Panc1 (cell line): Measurements from ENCODE around the gene SIN3B. TPM values are rescaled to one million over a fixed set of nuclear protein-coding genes. Genes with fewer than 3 reads are reported as not detected.

Source experiments
- ATAC-seq: fragments of 200-7000 bp; cut with Tn5 transposase; 2 replicates; pipeline ENCODE4 v1.9.1; 2020; ENCODE audit warnings: mild to moderate bottlenecking, moderate library complexity
- BruUV-seq: library from RNA; stranded (reverse); fragments of 400-500 nt; replicated peaks from 2 replicates; lab custom pipeline; 2021; lab: Mats Ljungman, UMichigan
- CTCF ChIA-PET: fragments of 300-600 bp; sonication (Branson Sonifier 250); formaldehyde crosslinking; loops from one replicate; lab custom pipeline; 2022; ENCODE audit warnings: antibody characterized with exemption; lab: Charles Lee
- POLR2A ChIA-PET: fragments of 300-600 bp; sonication (Branson Sonifier 250); formaldehyde crosslinking; loops from one replicate; lab custom pipeline; 2022; ENCODE audit warnings: antibody characterized with exemption; lab: Charles Lee
- DNase-seq: peaks from one replicate; pipeline ENCODE4 v3.0.0-alpha.2; 2010; ENCODE audit warnings: low read depth, low spot score
- H3K27ac ChIP-seq: 2 replicates; pipeline ENCODE4 v1.5.1; 2011; ENCODE audit warnings: mild to moderate bottlenecking, low read length, inconsistent platforms
- H3K27me3 ChIP-seq: fragments of 200-500 bp; sonication (Bioruptor generic); 2 replicates; pipeline ENCODE4 v1.6.0; 2014; ENCODE audit warnings: low read length, inconsistent platforms; ENCODE audit not compliant: control insufficient read depth, insufficient read depth
- H3K36me3 ChIP-seq: fragments of 200-500 bp; sonication (Bioruptor generic); 2 replicates; pipeline ENCODE4 v1.5.1; 2014; ENCODE audit warnings: inconsistent platforms, mild to moderate bottlenecking, low read length, moderate library complexity; ENCODE audit not compliant: control insufficient read depth, insufficient read depth
- H3K4me1 ChIP-seq: 2 replicates; pipeline ENCODE4 v1.5.1; 2011; ENCODE audit warnings: inconsistent platforms, mild to moderate bottlenecking, low read length, moderate library complexity; ENCODE audit not compliant: control insufficient read depth, insufficient read depth
- H3K4me3 ChIP-seq, 2 experiments: 2 replicates each; pipeline ENCODE4 v1.5.1; 2011 to 2012; ENCODE audit warnings: low read depth in 2 of 2, low read length in 2 of 2, mild to moderate bottlenecking in 2 of 2, inconsistent platforms in 1 of 2, moderate library complexity in 1 of 2
- H3K9me3 ChIP-seq: fragments of 200-500 bp; sonication (Bioruptor generic); 2 replicates; pipeline ENCODE4 v1.5.1; 2014; ENCODE audit warnings: low read depth, mild to moderate bottlenecking, inconsistent platforms, low read length, moderate library complexity; ENCODE audit not compliant: control insufficient read depth, insufficient read depth
- POLR2AphosphoS5 ChIP-seq: IDR thresholded peaks from 2 replicates; pipeline ENCODE4 v1.6.1; 2012; ENCODE audit warnings: mild to moderate bottlenecking, low read depth, low read length, moderate library complexity
- SIN3A ChIP-seq: IDR thresholded peaks from 2 replicates; pipeline ENCODE4 v1.6.1; 2012; ENCODE audit warnings: low read depth, mild to moderate bottlenecking, low read length, moderate library complexity, borderline replicate concordance; ENCODE audit not compliant: insufficient read depth
- TCF7L2 ChIP-seq: IDR thresholded peaks from 2 replicates; pipeline ENCODE4 v1.6.1; 2011; ENCODE audit warnings: mild to moderate bottlenecking, low read depth, low read length, inconsistent platforms
- in situ Hi-C: cut with HindIII; loops from 2 replicates; pipeline ENCODE4 v1.10.0; 2016; ENCODE audit warnings: low sequenced_read_pairs, low pct_unique_long_range_greater_than_20kb
- intact Hi-C: fragments of 100-400 bp; cut with micrococcal nuclease; formaldehyde crosslinking; loops from one replicate; pipeline ENCODE4 v1.10.0; 2022; ENCODE audit not compliant: unreplicated experiment
- total RNA-seq: library from RNA; stranded (reverse); gene quantifications from one replicate; pipeline ENCODE4 v1.2.1, GENCODE V29; 2021; ENCODE audit not compliant: unreplicated experiment
- TF ChIP-seq, protein P1 (sequence below): fragments of 450-650 bp; IDR thresholded peaks from 2 replicates; pipeline ENCODE4 v1.5.1; 2017; ENCODE audit warnings: mild to moderate bottlenecking
- TF ChIP-seq, protein P2 (sequence below), 2 experiments: IDR thresholded peaks; 2 replicates each; pipeline ENCODE4 v1.6.1; 2011 to 2012; ENCODE audit warnings: low read depth in 2 of 2, control low read depth in 1 of 2, low read length in 1 of 2, mild to moderate bottlenecking in 1 of 2, moderate library complexity in 1 of 2; ENCODE audit not compliant: insufficient read depth in 1 of 2

SIN3B gene
- total RNA-seq, 1 experiment from 2014 or later, result 47.0 TPM

GRCh38 chr19:16853066-16853465, 23.9 kb downstream of the SIN3B start:
- no TSS peak for BruUV-seq
- peaks cover 2% of the 10 kb centered on the region for H3K36me3 ChIP-seq
- H3K9me3 ChIP-seq, result no peaks in the 10 kb centered on the region
- no peak overlapping the region for H3K4me3 ChIP-seq
- ChIA-PET POLR2A (no interaction called here), CTCF (no interaction called here)
- H3K27me3 ChIP-seq, result no peaks in the 10 kb centered on the region
- in situ Hi-C loops, result no loop called here
- ATAC-seq (no peak), DNase-seq (no peak)
- H3K27ac ChIP-seq, result no peak overlapping the region
- H3K4me1 ChIP-seq, result no peaks in the 10 kb centered on the region
- intact Hi-C loops, result no loop called here
- no peak for TF ChIP-seq SIN3A
- no peak for TF ChIP-seq POLR2AphosphoS5
- TF ChIP-seq, protein P1, sequence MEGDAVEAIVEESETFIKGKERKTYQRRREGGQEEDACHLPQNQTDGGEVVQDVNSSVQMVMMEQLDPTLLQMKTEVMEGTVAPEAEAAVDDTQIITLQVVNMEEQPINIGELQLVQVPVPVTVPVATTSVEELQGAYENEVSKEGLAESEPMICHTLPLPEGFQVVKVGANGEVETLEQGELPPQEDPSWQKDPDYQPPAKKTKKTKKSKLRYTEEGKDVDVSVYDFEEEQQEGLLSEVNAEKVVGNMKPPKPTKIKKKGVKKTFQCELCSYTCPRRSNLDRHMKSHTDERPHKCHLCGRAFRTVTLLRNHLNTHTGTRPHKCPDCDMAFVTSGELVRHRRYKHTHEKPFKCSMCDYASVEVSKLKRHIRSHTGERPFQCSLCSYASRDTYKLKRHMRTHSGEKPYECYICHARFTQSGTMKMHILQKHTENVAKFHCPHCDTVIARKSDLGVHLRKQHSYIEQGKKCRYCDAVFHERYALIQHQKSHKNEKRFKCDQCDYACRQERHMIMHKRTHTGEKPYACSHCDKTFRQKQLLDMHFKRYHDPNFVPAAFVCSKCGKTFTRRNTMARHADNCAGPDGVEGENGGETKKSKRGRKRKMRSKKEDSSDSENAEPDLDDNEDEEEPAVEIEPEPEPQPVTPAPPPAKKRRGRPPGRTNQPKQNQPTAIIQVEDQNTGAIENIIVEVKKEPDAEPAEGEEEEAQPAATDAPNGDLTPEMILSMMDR, result no peak
- TF ChIP-seq, protein P2, sequence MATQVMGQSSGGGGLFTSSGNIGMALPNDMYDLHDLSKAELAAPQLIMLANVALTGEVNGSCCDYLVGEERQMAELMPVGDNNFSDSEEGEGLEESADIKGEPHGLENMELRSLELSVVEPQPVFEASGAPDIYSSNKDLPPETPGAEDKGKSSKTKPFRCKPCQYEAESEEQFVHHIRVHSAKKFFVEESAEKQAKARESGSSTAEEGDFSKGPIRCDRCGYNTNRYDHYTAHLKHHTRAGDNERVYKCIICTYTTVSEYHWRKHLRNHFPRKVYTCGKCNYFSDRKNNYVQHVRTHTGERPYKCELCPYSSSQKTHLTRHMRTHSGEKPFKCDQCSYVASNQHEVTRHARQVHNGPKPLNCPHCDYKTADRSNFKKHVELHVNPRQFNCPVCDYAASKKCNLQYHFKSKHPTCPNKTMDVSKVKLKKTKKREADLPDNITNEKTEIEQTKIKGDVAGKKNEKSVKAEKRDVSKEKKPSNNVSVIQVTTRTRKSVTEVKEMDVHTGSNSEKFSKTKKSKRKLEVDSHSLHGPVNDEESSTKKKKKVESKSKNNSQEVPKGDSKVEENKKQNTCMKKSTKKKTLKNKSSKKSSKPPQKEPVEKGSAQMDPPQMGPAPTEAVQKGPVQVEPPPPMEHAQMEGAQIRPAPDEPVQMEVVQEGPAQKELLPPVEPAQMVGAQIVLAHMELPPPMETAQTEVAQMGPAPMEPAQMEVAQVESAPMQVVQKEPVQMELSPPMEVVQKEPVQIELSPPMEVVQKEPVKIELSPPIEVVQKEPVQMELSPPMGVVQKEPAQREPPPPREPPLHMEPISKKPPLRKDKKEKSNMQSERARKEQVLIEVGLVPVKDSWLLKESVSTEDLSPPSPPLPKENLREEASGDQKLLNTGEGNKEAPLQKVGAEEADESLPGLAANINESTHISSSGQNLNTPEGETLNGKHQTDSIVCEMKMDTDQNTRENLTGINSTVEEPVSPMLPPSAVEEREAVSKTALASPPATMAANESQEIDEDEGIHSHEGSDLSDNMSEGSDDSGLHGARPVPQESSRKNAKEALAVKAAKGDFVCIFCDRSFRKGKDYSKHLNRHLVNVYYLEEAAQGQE (IDR thresholded peaks at IDR 0.05; ENCODE audit: insufficient read depth in 1 of 2, low read depth in 2 of 2, low read length in 1 of 2), result no peak

GRCh38 chr19:16856091-16856490, 26.9 kb downstream of the SIN3B start:
- Histone ChIP-seq H3K36me3 (no peaks in the 10 kb centered on the region), H3K27ac (no peak overlapping the region), H3K9me3 (no peaks in the 10 kb centered on the region), H3K4me1 (no peaks in the 10 kb centered on the region), H3K4me3 (no peak overlapping the region), H3K27me3 (no peaks in the 10 kb centered on the region)
- DNase-seq (no peak), ATAC-seq (peak; percentile 48; the same call in 1 of the 2 replicates)
- no TSS peak for BruUV-seq
- intact Hi-C loops, result no loop called here
- no peak for TF ChIP-seq SIN3A
- no peak for TF ChIP-seq POLR2AphosphoS5
- TF ChIP-seq, protein P1, result no peak
- TF ChIP-seq TCF7L2, result no peak
- TF ChIP-seq, protein P2 (IDR thresholded peaks at IDR 0.05; ENCODE audit: insufficient read depth in 1 of 2, low read depth in 2 of 2, low read length in 1 of 2), result no peak
- in situ Hi-C loops, result no loop called here
- ChIA-PET POLR2A (no interaction called here), CTCF (no interaction called here)
